Osteoblast (primary cell): ENCODE measurements around the gene RDH12. TPM values are rescaled to one million over a fixed set of nuclear protein-coding genes. Genes with fewer than 3 reads are reported as not detected.

Experiments
- DNase-seq: peaks from one replicate; pipeline ENCODE4 v3.0.0; 2011; ENCODE audit warnings: low spot score, mixed read lengths; ENCODE audit not compliant: insufficient read length; ENCODE audit errors: missing footprints
- H2AFZ ChIP-seq: 2 replicates; pipeline ENCODE4 v1.6.0; 2011; ENCODE audit warnings: mild to moderate bottlenecking, low read length
- H3K27ac ChIP-seq: 2 replicates; pipeline ENCODE4 v1.5.1; 2011; ENCODE audit warnings: mild to moderate bottlenecking, low read depth, low read length, moderate library complexity
- H3K27me3 ChIP-seq: 2 replicates; pipeline ENCODE4 v1.6.0; 2012; ENCODE audit warnings: mild to moderate bottlenecking, control low read depth, inconsistent platforms, low read length, moderate library complexity; ENCODE audit not compliant: insufficient read depth
- H3K36me3 ChIP-seq: 2 replicates; pipeline ENCODE4 v1.5.1; 2011; ENCODE audit warnings: mild to moderate bottlenecking, low read length, control low read depth, moderate library complexity; ENCODE audit not compliant: insufficient read depth
- H3K4me1 ChIP-seq: 2 replicates; pipeline ENCODE4 v1.5.1; 2011; ENCODE audit warnings: mild to moderate bottlenecking, low read length, control low read depth, moderate library complexity; ENCODE audit not compliant: insufficient read depth
- H3K4me2 ChIP-seq: 2 replicates; pipeline ENCODE4 v1.6.0; 2011; ENCODE audit warnings: mild to moderate bottlenecking, low read length; ENCODE audit not compliant: insufficient read depth
- H3K4me3 ChIP-seq: fragments of 200-600 bp; sonication (generic); 3 replicates; pipeline ENCODE4 v1.5.1; 2012; ENCODE audit warnings: mild to moderate bottlenecking, low read length, inconsistent platforms; ENCODE audit not compliant: insufficient read depth
- H3K79me2 ChIP-seq: 2 replicates; pipeline ENCODE4 v1.6.0; 2012; ENCODE audit warnings: mild to moderate bottlenecking, low read length, control low read depth, inconsistent platforms; ENCODE audit not compliant: insufficient read depth
- H3K9me3 ChIP-seq: 2 replicates; pipeline ENCODE4 v1.5.1; 2011; ENCODE audit warnings: low read depth, low read length, control low read depth
- H4K20me1 ChIP-seq: 2 replicates; pipeline ENCODE4 v1.6.0; 2012; ENCODE audit warnings: mild to moderate bottlenecking, low read length, control low read depth; ENCODE audit not compliant: insufficient read depth
- CTCF ChIP-seq: IDR thresholded peaks from 2 replicates; pipeline ENCODE4 v1.5.1; 2011; ENCODE audit warnings: mild to moderate bottlenecking, low read depth, low read length, moderate library complexity; ENCODE audit errors: extremely low read depth
- total RNA-seq: library from RNA; depleted of rRNA; stranded (reverse); fragments of >200 nt; gene quantifications from 2 replicates; pipeline ENCODE4 v1.2.3, GENCODE V29; 2012

RDH12 gene
- total RNA-seq, 1 donor, result not detected

- peak overlapping the region; percentile 70 for H3K27ac ChIP-seq
- H3K36me3 ChIP-seq, result peaks cover 2% of the 10 kb centered on the region
- no peak overlapping the region for H3K4me3 ChIP-seq
- no peaks in the 10 kb centered on the region for H3K9me3 ChIP-seq
- DNase-seq, result peak; percentile 63
- peaks cover 95% of the 10 kb centered on the region for H3K79me2 ChIP-seq
- H4K20me1 ChIP-seq, result peaks cover 55% of the 10 kb centered on the region
- no peak for TF ChIP-seq CTCF
- peak overlapping the region; percentile 3 for H3K4me2 ChIP-seq
- peaks cover 11% of the 10 kb centered on the region for H3K4me1 ChIP-seq
- H2AFZ ChIP-seq, result no peak overlapping the region
- no peaks in the 10 kb centered on the region for H3K27me3 ChIP-seq
Observed at GRCh38 chr14:67665868-67666267, 35.8 kb upstream of the RDH12 start.

DNA sequence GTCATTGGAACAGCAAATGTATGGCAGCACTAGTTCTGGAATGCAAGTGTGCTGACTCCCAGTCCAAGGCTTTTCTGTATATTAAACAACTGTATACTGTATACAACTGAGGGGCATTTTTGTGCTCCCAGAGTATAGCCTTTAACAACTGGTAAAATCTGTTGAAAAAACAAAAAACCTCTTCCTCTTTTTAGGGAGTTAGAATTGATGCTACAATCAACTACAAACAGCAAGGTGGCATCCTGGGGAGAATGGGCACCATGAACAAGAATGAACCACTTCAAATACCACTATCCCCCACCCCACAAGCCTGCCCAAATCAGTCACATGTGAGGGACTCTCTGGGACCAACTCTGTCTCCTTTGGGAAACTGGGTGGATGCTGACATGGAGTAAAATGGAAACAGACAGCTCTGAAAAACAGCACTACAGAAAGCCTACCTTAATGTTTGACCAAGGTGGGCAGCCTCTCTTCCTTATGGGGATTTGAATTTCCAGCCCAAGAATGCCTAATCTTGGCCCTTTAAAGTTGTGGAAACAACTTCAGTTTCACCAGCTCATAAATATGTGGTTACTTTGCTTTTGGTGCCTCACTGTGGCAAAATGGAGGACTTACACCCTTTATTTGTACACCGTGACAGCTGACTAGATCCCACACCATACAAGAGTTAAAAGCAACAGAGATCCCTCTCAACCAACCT is 34.8 kb upstream of the RDH12 start:
- DNase-seq, result peak; percentile 86
- Histone ChIP-seq H3K4me1 (peaks cover 11% of the 10 kb centered on the region), H3K4me2 (no peak overlapping the region), H3K9me3 (no peaks in the 10 kb centered on the region), H3K27me3 (no peaks in the 10 kb centered on the region), H2AFZ (no peak overlapping the region), H3K79me2 (peaks cover 96% of the 10 kb centered on the region), H3K4me3 (no peak overlapping the region), H3K27ac (peak overlapping the region; percentile 70), H3K36me3 (no peaks in the 10 kb centered on the region), H4K20me1 (peaks cover 60% of the 10 kb centered on the region)
- TF ChIP-seq CTCF, result peak; percentile 76

DNA sequence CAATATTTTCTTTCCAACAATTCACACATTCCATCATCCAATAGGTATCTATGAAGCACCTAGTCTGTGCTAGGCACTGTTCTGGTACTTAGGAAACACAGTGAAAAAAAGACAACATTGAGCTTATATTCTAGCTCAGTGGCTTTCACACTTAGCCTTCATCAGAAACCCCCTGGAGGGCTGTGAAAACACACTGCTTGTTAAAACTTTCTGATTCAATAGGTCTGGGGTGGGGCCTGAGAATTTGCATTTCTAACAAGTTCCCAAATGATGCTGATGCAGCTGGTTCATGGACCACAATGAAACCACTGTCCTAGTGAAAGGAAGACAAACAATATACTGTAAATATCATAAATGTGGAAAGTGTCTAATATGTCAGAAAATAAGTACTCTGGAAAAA is 33.1 kb upstream of the RDH12 start:
- no peak for TF ChIP-seq CTCF
- Histone ChIP-seq H3K27ac (no peak overlapping the region), H3K9me3 (no peaks in the 10 kb centered on the region), H4K20me1 (peaks cover 61% of the 10 kb centered on the region), H3K36me3 (no peaks in the 10 kb centered on the region), H3K4me2 (no peak overlapping the region), H3K27me3 (no peaks in the 10 kb centered on the region), H3K4me3 (no peak overlapping the region), H3K79me2 (peaks cover 98% of the 10 kb centered on the region), H2AFZ (no peak overlapping the region), H3K4me1 (peaks cover 20% of the 10 kb centered on the region)
- DNase-seq, result no peak

GRCh38 chr14:67673451-67673850 is 28.2 kb upstream of the RDH12 start:
- Histone ChIP-seq H2AFZ (peak overlapping the region; percentile 99), H3K9me3 (no peaks in the 10 kb centered on the region), H4K20me1 (peaks cover 31% of the 10 kb centered on the region), H3K36me3 (peaks cover 12% of the 10 kb centered on the region), H3K27ac (peak overlapping the region; percentile 98), H3K4me3 (peak overlapping the region; percentile 95), H3K4me2 (peak overlapping the region; percentile 96), H3K4me1 (peaks cover 10% of the 10 kb centered on the region), H3K27me3 (no peaks in the 10 kb centered on the region), H3K79me2 (peaks cover 75% of the 10 kb centered on the region)
- DNase-seq, result peak; percentile 54
- no peak for TF ChIP-seq CTCF
